ENCODE measurements around the gene GMNN. TPM values are rescaled to one million over a fixed set of nuclear protein-coding genes. Genes with fewer than 3 reads are reported as not detected.
"Not testable (repeated sequence)": the region's sequence is repeated elsewhere in the genome, so short reads cannot be mapped to it uniquely, and the experiment has no call there.

The GMNN gene
- 22.8 and 27.3 TPM in 2 replicates for total RNA-seq (2014; rRNA removed; shearing (Covaris generic))
- polyA plus RNA-seq (2014; cell fraction: nucleus; rRNA removed), result 33.2 and 41.6 TPM in 2 replicates

GRCh38 chr6:24774696-24775519 lies at the start of gene GMNN:
Gene GMNN, plus strand, starts transcription at chr6:24774937. Its CDS starts 2,310 bp downstream, at chr6:24777247.
- DNase-seq (ENCODE audit: extremely low read depth, low read depth), result peak; percentile 89

GRCh38 chr6:24730653-24731052 lies 44.1 kb upstream of the GMNN start:
- DNase-seq (ENCODE audit: extremely low read depth, low read depth), result not testable (repeated sequence)

- DNase-seq (ENCODE audit: extremely low read depth, low read depth), result not testable (repeated sequence)
Observed at GRCh38 chr6:24731456-24732134, 43.1 kb upstream of the GMNN start.

GRCh38 chr6:24734166-24734565 lies 40.6 kb upstream of the GMNN start:
- no peak for DNase-seq (ENCODE audit: extremely low read depth, low read depth)

- DNase-seq (ENCODE audit: extremely low read depth, low read depth), result not testable (repeated sequence)
Observed at GRCh38 chr6:24734710-24735109, 40.0 kb upstream of the GMNN start.

- DNase-seq (ENCODE audit: extremely low read depth, low read depth), result no peak
Observed at GRCh38 chr6:24738741-24739140, 36.0 kb upstream of the GMNN start.

GRCh38 chr6:24740861-24741260 lies 33.9 kb upstream of the GMNN start:
- DNase-seq (ENCODE audit: extremely low read depth, low read depth), result no peak

GRCh38 chr6:24742216-24742738 lies 32.5 kb upstream of the GMNN start:
- DNase-seq (ENCODE audit: extremely low read depth, low read depth), result no peak

- peak; percentile 68 for DNase-seq (ENCODE audit: extremely low read depth, low read depth)
Observed at GRCh38 chr6:24743265-24743943, 31.3 kb upstream of the GMNN start.

GRCh38 chr6:24743944-24744335 lies 30.8 kb upstream of the GMNN start:
- DNase-seq (ENCODE audit: extremely low read depth, low read depth), result no peak

GRCh38 chr6:24744911-24745310 lies 29.8 kb upstream of the GMNN start:
- DNase-seq (ENCODE audit: extremely low read depth, low read depth), result no peak

GRCh38 chr6:24749297-24749696 lies 25.4 kb upstream of the GMNN start:
- DNase-seq (ENCODE audit: extremely low read depth, low read depth), result no peak

- DNase-seq (ENCODE audit: extremely low read depth, low read depth), result not testable (repeated sequence)
Observed at GRCh38 chr6:24750878-24751277, 23.9 kb upstream of the GMNN start.

GRCh38 chr6:24752503-24752902 lies 22.2 kb upstream of the GMNN start:
- DNase-seq (ENCODE audit: extremely low read depth, low read depth), result no peak

- no peak for DNase-seq (ENCODE audit: extremely low read depth, low read depth)
Observed at GRCh38 chr6:24752917-24753492, 21.7 kb upstream of the GMNN start.

GRCh38 chr6:24753545-24753944 lies 21.2 kb upstream of the GMNN start:
- no peak for DNase-seq (ENCODE audit: extremely low read depth, low read depth)

- DNase-seq (ENCODE audit: extremely low read depth, low read depth), result not testable (repeated sequence)
Observed at GRCh38 chr6:24754378-24754777, 20.4 kb upstream of the GMNN start.

GRCh38 chr6:24755279-24755678 lies 19.5 kb upstream of the GMNN start:
- DNase-seq (ENCODE audit: extremely low read depth, low read depth), result no peak

- no peak for DNase-seq (ENCODE audit: extremely low read depth, low read depth)
Observed at GRCh38 chr6:24757611-24758010, 17.1 kb upstream of the GMNN start.

GRCh38 chr6:24759718-24760117 lies 15.0 kb upstream of the GMNN start:
- DNase-seq (ENCODE audit: extremely low read depth, low read depth), result no peak

- no peak for DNase-seq (ENCODE audit: extremely low read depth, low read depth)
Observed at GRCh38 chr6:24760210-24760609, 14.5 kb upstream of the GMNN start.
